Measurements from ENCODE around the gene HLA-DOA.

DNA sequence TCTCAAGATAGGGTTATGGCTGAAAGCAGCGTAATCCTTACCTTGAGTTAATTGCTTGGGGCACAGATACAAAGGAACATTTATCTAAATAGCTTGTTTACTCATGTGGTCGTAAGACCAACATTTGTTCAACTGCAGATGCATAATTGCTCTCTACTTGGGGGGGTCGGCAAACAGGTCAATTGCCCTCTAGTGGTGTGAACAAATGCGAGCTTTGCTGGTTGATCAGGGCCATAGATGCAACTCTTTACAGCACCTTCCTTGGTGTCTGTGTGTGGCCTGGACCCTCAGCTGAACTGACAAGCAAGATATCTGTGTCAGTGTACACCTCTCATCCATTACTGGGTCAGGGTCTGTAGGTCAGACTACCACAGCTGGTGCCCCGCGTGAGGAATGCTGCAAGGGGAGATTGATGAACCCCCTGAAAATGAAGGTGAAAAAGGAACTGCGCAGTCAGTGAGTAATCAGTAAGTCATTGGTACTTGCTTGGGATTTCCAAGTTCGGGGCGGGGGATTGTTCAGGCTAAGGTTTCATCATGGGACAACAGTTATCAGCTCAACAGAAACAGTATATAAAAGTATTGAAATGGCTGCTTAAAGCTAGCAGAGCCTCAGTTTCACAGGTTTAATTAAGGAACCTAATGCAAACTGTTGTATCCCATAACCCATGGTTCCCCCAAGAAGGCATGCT is 40.1 kb upstream of the HLA-DOA start:
- TF ChIP-seq, protein P1, sequence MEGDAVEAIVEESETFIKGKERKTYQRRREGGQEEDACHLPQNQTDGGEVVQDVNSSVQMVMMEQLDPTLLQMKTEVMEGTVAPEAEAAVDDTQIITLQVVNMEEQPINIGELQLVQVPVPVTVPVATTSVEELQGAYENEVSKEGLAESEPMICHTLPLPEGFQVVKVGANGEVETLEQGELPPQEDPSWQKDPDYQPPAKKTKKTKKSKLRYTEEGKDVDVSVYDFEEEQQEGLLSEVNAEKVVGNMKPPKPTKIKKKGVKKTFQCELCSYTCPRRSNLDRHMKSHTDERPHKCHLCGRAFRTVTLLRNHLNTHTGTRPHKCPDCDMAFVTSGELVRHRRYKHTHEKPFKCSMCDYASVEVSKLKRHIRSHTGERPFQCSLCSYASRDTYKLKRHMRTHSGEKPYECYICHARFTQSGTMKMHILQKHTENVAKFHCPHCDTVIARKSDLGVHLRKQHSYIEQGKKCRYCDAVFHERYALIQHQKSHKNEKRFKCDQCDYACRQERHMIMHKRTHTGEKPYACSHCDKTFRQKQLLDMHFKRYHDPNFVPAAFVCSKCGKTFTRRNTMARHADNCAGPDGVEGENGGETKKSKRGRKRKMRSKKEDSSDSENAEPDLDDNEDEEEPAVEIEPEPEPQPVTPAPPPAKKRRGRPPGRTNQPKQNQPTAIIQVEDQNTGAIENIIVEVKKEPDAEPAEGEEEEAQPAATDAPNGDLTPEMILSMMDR (IDR thresholded peaks at IDR 0.05; ENCODE audit: low read length), result peak; percentile 32
- TF ChIP-seq EZH2phosphoT487 (IDR thresholded peaks at IDR 0.05; ENCODE audit: low read length), result no peak
